K562 (cell line): ENCODE measurements around the gene CEP295NL. TPM values are rescaled to one million over a fixed set of nuclear protein-coding genes. Genes with fewer than 3 reads are reported as not detected.

Experiments
- ATAC-seq: fragments of 200-7000 bp; cut with Tn5 transposase; 3 replicates; pipeline ENCODE4 v1.9.1; 2020; ENCODE audit warnings: moderate library complexity
- BruUV-seq: library from RNA; stranded (reverse); fragments of 400-500 nt; replicated peaks from 2 replicates; lab custom pipeline; 2021; lab: Mats Ljungman, UMichigan
- CTCF ChIA-PET: fragments of 300-600 bp; formaldehyde crosslinking; extraction: SDS; loops from one replicate; lab custom pipeline; 2021; ENCODE audit warnings: low intra/inter-chr PET ratio; lab: Yijun Ruan, JAX
- POLR2A ChIA-PET: fragments of 300-600, 350-650 bp; sonication (Branson Sonifier 250); formaldehyde crosslinking; extraction: SDS; loops from one replicate; lab custom pipeline; 2021; ENCODE audit warnings: antibody characterized with exemption, inconsistent platforms; lab: Yijun Ruan, JAX
- DNase-seq, 4 experiments: peaks; one replicate each; pipeline versions ENCODE4 v3.0.0 to v3.0.0-alpha.2; 2011 to 2018; ENCODE audit warnings: low spot score in 3 of 4, mixed read lengths in 3 of 4; ENCODE audit errors: extremely low read depth in 1 of 4
- FAIRE-seq: peaks from 2 replicates; lab custom pipeline; 2011; peaks lifted over from hg19 to GRCh38; lab: Jason Lieb, UNC
- H2AFZ ChIP-seq: 2 replicates; pipeline ENCODE4 v1.6.0; 2011; ENCODE audit warnings: low read depth, low read length, control low read depth, inconsistent platforms
- H3K27ac ChIP-seq: fragments of 200-600 bp; 3 replicates; pipeline ENCODE4 v1.8.0; 2011; ENCODE audit warnings: low read depth, mild to moderate bottlenecking, control low read depth, inconsistent platforms, low read length, moderate library complexity, mixed read lengths; ENCODE audit errors: extremely low read depth
- H3K27me3 ChIP-seq, 2 experiments: fragments of 300-600 bp in 1 of 2; 2 replicates in 1 of 2; 3 replicates in 1 of 2; pipeline versions ENCODE4 v1.6.0 to v1.8.0; 2011; ENCODE audit warnings: inconsistent platforms in 2 of 2, low read length in 2 of 2, mild to moderate bottlenecking in 1 of 2, mixed read lengths in 1 of 2, moderate library complexity in 1 of 2; ENCODE audit not compliant: control insufficient read depth in 2 of 2, insufficient read depth in 2 of 2
- H3K36me3 ChIP-seq: fragments of 300-600 bp; 3 replicates; pipeline ENCODE4 v1.8.0; 2011; ENCODE audit warnings: mild to moderate bottlenecking, low read length, inconsistent platforms; ENCODE audit not compliant: control insufficient read depth, insufficient read depth
- H3K4me1 ChIP-seq, 2 experiments: fragments of 200-600 bp in 1 of 2; replicated peaks in 1 of 2; 2 replicates in 1 of 2; 3 replicates in 1 of 2; pipeline versions ENCODE4 v1.5.1 to v1.8.0; 2011; ENCODE audit warnings: inconsistent platforms in 2 of 2, low read length in 2 of 2, mild to moderate bottlenecking in 1 of 2, mixed read lengths in 1 of 2, moderate library complexity in 1 of 2; ENCODE audit not compliant: control insufficient read depth in 2 of 2, insufficient read depth in 2 of 2
- H3K4me2 ChIP-seq: 2 replicates; pipeline ENCODE4 v1.6.1; 2011; ENCODE audit warnings: low read length, control low read depth, inconsistent platforms, mixed read lengths; ENCODE audit not compliant: insufficient read depth
- H3K4me3 ChIP-seq: fragments of 200-600 bp; sonication (generic), shearing (Covaris generic); 2 replicates; pipeline ENCODE4 v1.5.1; 2016; ENCODE audit warnings: control low read depth, inconsistent platforms
- H3K79me2 ChIP-seq: fragments of 200-600 bp; 3 replicates; pipeline ENCODE4 v1.8.0; 2011; ENCODE audit warnings: low read length, inconsistent platforms; ENCODE audit not compliant: control insufficient read depth, insufficient read depth
- H3K9ac ChIP-seq, 2 experiments: 2 replicates each; pipeline versions ENCODE4 v1.6.0 to v1.6.1; 2011; ENCODE audit warnings: low read depth in 2 of 2, low read length in 2 of 2, control low read depth in 1 of 2, inconsistent platforms in 1 of 2, mild to moderate bottlenecking in 1 of 2, mixed read lengths in 1 of 2; ENCODE audit not compliant: insufficient read depth in 1 of 2
- H3K9me1 ChIP-seq: one replicate; pipeline ENCODE4 v1.6.0; 2011; ENCODE audit warnings: inconsistent platforms, mild to moderate bottlenecking, low read length, moderate library complexity; ENCODE audit not compliant: control insufficient read depth, insufficient read depth
- H3K9me3 ChIP-seq: replicated peaks from 2 replicates; pipeline ENCODE4 v1.5.1; 2011; ENCODE audit warnings: low read depth, low read length, inconsistent platforms; ENCODE audit not compliant: control insufficient read depth, insufficient read depth
- H4K20me1 ChIP-seq: replicated peaks from 2 replicates; pipeline ENCODE4 v1.6.1; 2011; ENCODE audit warnings: low read length, inconsistent platforms, mixed read lengths; ENCODE audit not compliant: control insufficient read depth, insufficient read depth
- CREB3L1 ChIP-seq: fragments of 450-650 bp; IDR thresholded peaks from 2 replicates; pipeline ENCODE4 v1.6.1; 2014; ENCODE audit warnings: low read depth, mild to moderate bottlenecking, moderate library complexity, borderline replicate concordance
- CTCFL ChIP-seq: IDR thresholded peaks from 2 replicates; pipeline ENCODE4 v1.6.1; 2011; ENCODE audit warnings: borderline replicate concordance, low read depth, mild to moderate bottlenecking, moderate library complexity, low read length; ENCODE audit not compliant: insufficient read depth, poor library complexity, severe bottlenecking
- DPF2 ChIP-seq: fragments of 450-650 bp; IDR thresholded peaks from 2 replicates; pipeline ENCODE4 v1.6.1; 2016
- JUNB ChIP-seq: fragments of 450-650 bp; formaldehyde crosslinking; conservative IDR thresholded peaks from 2 replicates; pipeline ENCODE4 v1.4.0; 2020; ENCODE audit warnings: mild to moderate bottlenecking
- MTA1 ChIP-seq: fragments of 450-650 bp; IDR thresholded peaks from 2 replicates; pipeline ENCODE4 v1.6.1; 2017; ENCODE audit warnings: borderline replicate concordance
- MYBL2 ChIP-seq, 2 experiments: fragments of 450-650 bp in 1 of 2; sonication (generic) in 1 of 2; formaldehyde crosslinking in 1 of 2; IDR thresholded peaks; 2 replicates each; pipeline versions ENCODE4 v1.6.1 to v1.8.1; 2017 to 2022; ENCODE audit warnings: borderline replicate concordance in 1 of 2, inconsistent platforms in 1 of 2, low read depth in 1 of 2, mild to moderate bottlenecking in 1 of 2, missing genetic modification reagents in 1 of 2, moderate library complexity in 1 of 2
- NFIX ChIP-seq: fragments of 250-450 bp; sonication (Bioruptor Pico); IDR thresholded peaks from 2 replicates; pipeline ENCODE4 v1.4.0; 2020; ENCODE audit warnings: low read depth, mild to moderate bottlenecking, moderate library complexity
- PHB ChIP-seq: fragments of 250-450 bp; sonication (Bioruptor Pico); IDR thresholded peaks from 2 replicates; pipeline ENCODE4 v1.5.0; 2021
- RREB1 ChIP-seq: fragments of 250-450 bp; sonication (Bioruptor Pico); IDR thresholded peaks from 2 replicates; pipeline ENCODE4 v1.4.0; 2020
- SREBF2 ChIP-seq: sonication (generic); formaldehyde crosslinking; IDR thresholded peaks from 2 replicates; pipeline ENCODE4 v1.4.0; 2020; ENCODE audit warnings: mild to moderate bottlenecking, missing genetic modification reagents
- TAF7 ChIP-seq: fragments of 450-650 bp; IDR thresholded peaks from 2 replicates; pipeline ENCODE4 v1.6.1; 2016; ENCODE audit warnings: missing genetic modification characterization, missing compliant biosample characterization
- ZC3H11A ChIP-seq: IDR thresholded peaks from 2 replicates; pipeline ENCODE4 v1.6.1; 2012; ENCODE audit warnings: low read depth, low read length, improper control_type of control experiment
- ZNF354B ChIP-seq: fragments of 250-450 bp; sonication (Bioruptor Pico); IDR thresholded peaks from 2 replicates; pipeline ENCODE4 v1.4.0; 2020
- ZNF699 ChIP-seq: fragments of 250-450 bp; sonication (Bioruptor Pico); IDR thresholded peaks from 2 replicates; pipeline ENCODE4 v1.8.0; 2021; ENCODE audit warnings: mild to moderate bottlenecking, moderate library complexity; ENCODE audit not compliant: insufficient replicate concordance
- WGBS: fragments of 100-300 bp; shearing (Covaris generic); methylation state at CpG from one replicate; pipeline ENCODE4 v1.1.6; 2016; ENCODE audit warnings: low coverage, mixed read lengths; ENCODE audit not compliant: insufficient coverage; ENCODE audit errors: missing lambda C conversion rate; 5-methylcytosine and 5-hydroxymethylcytosine counted together
- in situ Hi-C: fragments of 300-500 bp; cut with MboI; formaldehyde crosslinking; loops from 4 replicates; pipeline ENCODE4 v1.15.0; 2018; ENCODE audit warnings: inconsistent platforms, mixed read lengths
- intact Hi-C: fragments of 100-400 bp; cut with micrococcal nuclease; formaldehyde crosslinking; loops from 2 replicates; pipeline ENCODE4 v1.14.2; 2022
- polyA plus RNA-seq, 8 experiments: library from polyadenylated mRNA; depleted of rRNA in 4 of 8; stranded (reverse) in 5 of 8; unstranded in 3 of 8; fragments of >200 nt; fragmentation: Nextera tagmentation in 2 of 8; fragmentation: Illumina TruSeq in 1 of 8; extraction: Ambion mirVana in 2 of 8; extraction: Trizol in 1 of 8; gene quantifications; 2 replicates each; pipeline versions ENCODE4 v1.2.1 to v1.2.3, GENCODE V29; 2011 to 2014; ENCODE audit warnings: inconsistent platforms in 1 of 8, missing spikeins in 1 of 8
- total RNA-seq, 7 experiments: library from RNA; depleted of rRNA in 6 of 7; stranded (reverse); fragments of >200 nt in 6 of 7; fragmentation: Illumina TruSeq in 2 of 7; extraction: Trizol in 2 of 7; gene quantifications; 2 replicates each; pipeline versions ENCODE4 v1.2.1 to v1.2.3, GENCODE V29; 2011 to 2021; ENCODE audit warnings: low replicate concordance in 1 of 7

Gene CEP295NL
- total and polyA plus RNA-seq, 9 of the 15 experiments (the other 6 are each of a cell fraction or from before 2014, with no cell fraction given): not detected

- BruUV-seq: no TSS peak
- Histone ChIP-seq H3K9ac (no peak overlapping the region), H3K4me2 (no peak overlapping the region), H3K79me2 (no peaks in the 10 kb centered on the region), H3K4me1 (peaks cover 0 to 13% of the 10 kb centered on the region in 2 experiments; a peak in 2 of 5 replicates), H3K9me3 (no peaks in the 10 kb centered on the region), H3K9me1 (no peaks in the 10 kb centered on the region), H3K27me3 (peaks cover 50 to 83% of the 10 kb centered on the region in 2 experiments), H3K27ac (no peak overlapping the region), H2AFZ (no peak overlapping the region), H3K36me3 (no peaks in the 10 kb centered on the region), H4K20me1 (peaks cover 5% of the 10 kb centered on the region; the same call in 1 of the 2 replicates), H3K4me3 (no peak overlapping the region)
- ATAC-seq: no peak
- no peak for DNase-seq
- no peak for FAIRE-seq
- POLR2A ChIA-PET: interaction anchor here (0.5 to 1.1 kb wide), 4 partner anchors 8 to 346 kb away, joined by 3 to 4 read pairs (median 3); no protein-coding TSS in a partner anchor
- in situ Hi-C loops: no loop called here
- CTCF ChIA-PET: no interaction called here
- 0% methylated on average over 9 of the region's 9 CpGs for WGBS
- intact Hi-C loops: no loop called here
- TF ChIP-seq CREB3L1: no peak
- TF ChIP-seq ZNF354B (CRISPR knock-in tag): no peak
- no peak for TF ChIP-seq MYBL2 (IDR thresholded peaks at IDR 0.05; ENCODE audit: low read depth)
- no peak for TF ChIP-seq MYBL2 (CRISPR knock-in tag; IDR thresholded peaks at IDR 0.05; ENCODE audit: borderline replicate concordance)
- TF ChIP-seq ZNF699 (CRISPR knock-in tag): no peak
- no peak for TF ChIP-seq TAF7
- TF ChIP-seq NFIX: no peak
- TF ChIP-seq ZC3H11A: no peak
- TF ChIP-seq DPF2: no peak
- TF ChIP-seq RREB1 (CRISPR knock-in tag): no peak
- no peak for TF ChIP-seq JUNB (CRISPR knock-in tag)
- TF ChIP-seq PHB (CRISPR knock-in tag): no peak
- TF ChIP-seq SREBF2 (CRISPR knock-in tag): no peak
- no peak for TF ChIP-seq CTCFL
- TF ChIP-seq MTA1: no peak
Observed at GRCh38 chr17:78904371-78904770, 1.4 kb upstream of the CEP295NL start.
